Muscle of back (tissue), 11 donors: ENCODE measurements around the gene CGREF1. TPM values are rescaled to one million over a fixed set of nuclear protein-coding genes. Genes with fewer than 3 reads are reported as not detected.
"Not testable (repeated sequence)": the region's sequence is repeated elsewhere in the genome, so short reads cannot be mapped to it uniquely, and the experiment has no call there.

Source experiments
- DNase-seq, 3 donors: peaks; one replicate each; pipeline versions ENCODE4 v3.0.0 to v3.0.0-alpha.2; 2013
- polyA plus RNA-seq, 10 donors: library from polyadenylated mRNA; unstranded; fragments of 120-200 nt; gene quantifications; one replicate each; pipeline ENCODE4 v1.2.1, GENCODE V29; 2013; ENCODE audit not compliant: insufficient read length in 10 of 10

The CGREF1 gene
- polyA plus RNA-seq, 10 donors, result 1.3 to 5.6 (median 3.2) TPM

- DNase-seq, result no peak
These were observed 3.4 kb downstream of the CGREF1 start for GRCh38 chr2:27115519-27115918.

- DNase-seq, result not testable (repeated sequence)
These were observed 7.4 kb downstream of the CGREF1 start for GRCh38 chr2:27111392-27112078.

GRCh38 chr2:27110603-27111352, 8.2 kb downstream of the CGREF1 start:
- not testable (repeated sequence) for DNase-seq

- DNase-seq, result no peak
These were observed 9.8 kb downstream of the CGREF1 start for GRCh38 chr2:27109083-27109482.

GRCh38 chr2:27108221-27108620, 10.7 kb downstream of the CGREF1 start:
- DNase-seq, result no peak

- DNase-seq, result no peak
These were observed 12.9 kb downstream of the CGREF1 start for GRCh38 chr2:27105981-27106380.

GRCh38 chr2:27102329-27102728, 16.6 kb downstream of the CGREF1 start:
- DNase-seq, result no peak

- DNase-seq, result no peak
These were observed 18.9 kb downstream of the CGREF1 start for GRCh38 chr2:27100036-27100435.

GRCh38 chr2:27099334-27099955, 19.5 kb downstream of the CGREF1 start:
- no peak for DNase-seq

- no peak for DNase-seq
These were observed 21.6 kb downstream of the CGREF1 start for GRCh38 chr2:27097341-27097740.

GRCh38 chr2:27096748-27097297, 22.1 kb downstream of the CGREF1 start:
- no peak for DNase-seq

GRCh38 chr2:27095745-27096651, 22.9 kb downstream of the CGREF1 start:
- DNase-seq, result peak in 2 of 3 donors; percentile 67 to 85

GRCh38 chr2:27095427-27095744, 23.5 kb downstream of the CGREF1 start:
- no peak for DNase-seq

GRCh38 chr2:27094353-27094984, 24.5 kb downstream of the CGREF1 start:
- no peak for DNase-seq

GRCh38 chr2:27093430-27094352, 25.2 kb downstream of the CGREF1 start:
- DNase-seq, result no peak

GRCh38 chr2:27092696-27093429, 26.1 kb downstream of the CGREF1 start:
- DNase-seq, result no peak

- DNase-seq, result no peak
These were observed 26.9 kb downstream of the CGREF1 start for GRCh38 chr2:27091746-27092695.
